Posterior vena cava (tissue), 2 donors: ENCODE data around the gene TMEM182. TPM values are rescaled to one million over a fixed set of nuclear protein-coding genes. Genes with fewer than 3 reads are reported as not detected.

Experiments
- DNase-seq: peaks from one replicate; pipeline ENCODE4 v3.0.0-alpha.2; 2020; ENCODE audit warnings: low spot score
- intact Hi-C, 2 donors: fragments of 100-400 bp; cut with DNase I; formaldehyde crosslinking; loops; one replicate each; pipeline versions ENCODE4 v1.14.1 to v1.14.2; 2022 to 2023
- long read RNA-seq, 2 donors: library from polyadenylated mRNA; unstranded; transcript quantifications; one replicate each; pipeline ENCODE4 v2.0.0, GENCODE V29; 2020 to 2021
- total RNA-seq, 2 donors: library from RNA; stranded (reverse); fragmentation: NEBNext Ultra II Directional; extraction: Animal tissue kit (Norgen Biotek cat#: 25700); gene quantifications; one replicate each; pipeline ENCODE4 v1.2.1, GENCODE V29; 2021
- donor health status: DM: yes; HTN: yes; CAD: no.
- donor health status: DM: yes; HTN: yes; CAD: no.

Gene TMEM182, protein sequence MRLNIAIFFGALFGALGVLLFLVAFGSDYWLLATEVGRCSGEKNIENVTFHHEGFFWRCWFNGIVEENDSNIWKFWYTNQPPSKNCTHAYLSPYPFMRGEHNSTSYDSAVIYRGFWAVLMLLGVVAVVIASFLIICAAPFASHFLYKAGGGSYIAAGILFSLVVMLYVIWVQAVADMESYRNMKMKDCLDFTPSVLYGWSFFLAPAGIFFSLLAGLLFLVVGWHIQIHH
- total RNA-seq: 1 to 10 TPM; 2.8 to 3.4 TPM
- long read RNA-seq, donor 1, partial matches to known transcripts: 0 of 1 reads
- long read RNA-seq, donor 1, other reads (novel, unspliced or antisense): 0 of 1 reads
- long read RNA-seq, donor 2: 0 reads

DNA sequence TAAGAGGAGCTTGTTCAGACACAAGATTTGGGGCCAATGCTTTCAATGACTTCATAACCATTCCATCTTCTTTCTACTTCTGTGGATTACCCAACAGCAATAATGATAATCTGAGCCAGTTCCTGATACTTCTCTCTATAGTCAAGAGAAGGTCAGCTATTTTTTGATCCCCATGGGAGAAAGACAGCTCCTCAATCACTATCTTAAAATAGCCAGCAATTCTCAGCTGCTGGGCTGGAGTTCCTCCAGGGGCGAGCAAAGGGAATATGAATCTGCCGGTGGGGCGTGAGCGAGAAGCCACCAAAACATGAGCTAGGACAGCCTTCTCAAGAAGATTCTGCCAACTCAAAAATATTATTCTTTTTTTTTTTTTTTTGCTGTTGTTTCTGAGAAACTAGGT is at the start of gene TMEM182:
Gene TMEM182 (plus strand): TSS at position 269 of the 400 bp plus-strand sequence. CDS start 187 bp downstream, outside the sequence.
- intact Hi-C loops: no loop called here
- DNase-seq: peak; percentile 85

DNA sequence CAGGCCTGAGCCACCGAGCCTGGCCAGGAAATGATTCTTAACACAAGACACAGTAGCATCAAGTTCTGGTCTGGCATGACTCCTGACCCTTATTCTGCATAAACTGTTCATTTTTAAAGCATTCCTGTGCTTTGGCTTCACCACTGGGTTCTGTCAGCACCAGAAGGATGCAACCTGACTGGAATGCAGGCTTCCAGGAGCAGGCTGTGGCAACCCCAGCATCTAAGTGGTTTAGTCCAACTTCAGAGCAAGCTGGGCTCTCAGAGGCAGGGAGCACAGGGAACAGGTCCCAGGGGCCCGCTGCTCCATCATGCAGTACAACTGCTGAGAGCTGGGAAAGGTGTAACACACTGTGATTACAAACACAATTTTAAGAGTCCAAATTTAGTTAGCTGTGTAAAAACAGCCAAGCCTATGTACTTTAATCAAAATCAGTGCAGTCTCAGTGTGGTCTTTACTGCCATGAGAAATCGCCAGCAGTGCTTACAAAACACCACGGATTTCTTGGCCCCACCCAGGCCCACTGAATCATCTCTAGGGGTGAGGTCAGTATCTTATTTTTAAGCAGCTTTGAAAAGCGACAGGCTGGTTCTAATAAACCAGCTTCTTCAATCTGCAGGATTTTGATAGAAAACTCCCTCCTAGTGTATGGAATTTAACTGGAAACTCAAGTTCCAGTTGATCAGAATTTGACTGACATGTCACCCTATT is 44.4 kb upstream of the TMEM182 start:
- intact Hi-C loops: no loop called here
- no peak for DNase-seq

DNA sequence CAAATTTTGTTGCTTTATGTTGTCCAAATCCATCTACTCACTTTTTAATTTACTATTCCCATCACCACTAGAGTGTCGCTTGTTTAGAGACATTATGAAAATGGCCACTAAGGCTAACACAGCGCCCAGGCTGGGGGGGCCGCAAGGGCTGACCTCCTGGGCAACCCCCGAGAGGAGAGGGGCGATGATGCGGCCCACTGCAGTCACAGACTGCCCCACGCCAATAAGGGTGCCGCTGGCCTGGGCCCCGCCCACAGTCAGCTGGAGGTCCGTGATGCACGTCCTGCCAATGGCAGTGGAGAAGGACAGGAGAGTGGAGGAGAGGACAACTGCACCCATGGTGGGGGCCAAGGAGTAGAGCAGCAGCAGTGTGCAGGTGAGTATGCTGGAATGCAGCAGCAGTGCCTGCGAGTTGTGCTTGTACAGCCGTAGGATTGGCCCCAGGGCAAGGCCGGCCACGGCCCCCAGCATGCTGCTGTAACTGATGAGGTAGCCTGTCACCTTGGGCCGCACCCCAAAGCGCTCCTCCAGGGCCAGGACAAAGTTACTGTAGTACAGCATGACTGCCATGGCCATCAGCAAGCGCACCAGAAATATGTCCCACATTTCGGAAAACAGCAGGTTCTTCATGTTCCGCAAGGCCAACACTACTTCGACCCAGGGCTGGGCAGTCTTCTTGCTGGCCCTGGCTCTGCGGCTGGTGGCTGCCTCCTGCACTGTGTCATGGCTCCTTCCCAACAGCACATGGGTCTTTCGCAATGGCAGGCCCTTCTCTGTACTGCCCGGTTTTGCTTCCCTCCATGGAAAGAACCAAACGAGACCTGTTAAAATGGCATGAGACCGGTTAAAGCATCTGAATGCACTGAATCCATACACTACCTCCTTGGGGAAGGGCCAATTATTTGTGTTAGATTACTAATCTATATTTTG is 43.2 kb upstream of the TMEM182 start:
- no peak for DNase-seq
- intact Hi-C loops: no loop called here

DNA sequence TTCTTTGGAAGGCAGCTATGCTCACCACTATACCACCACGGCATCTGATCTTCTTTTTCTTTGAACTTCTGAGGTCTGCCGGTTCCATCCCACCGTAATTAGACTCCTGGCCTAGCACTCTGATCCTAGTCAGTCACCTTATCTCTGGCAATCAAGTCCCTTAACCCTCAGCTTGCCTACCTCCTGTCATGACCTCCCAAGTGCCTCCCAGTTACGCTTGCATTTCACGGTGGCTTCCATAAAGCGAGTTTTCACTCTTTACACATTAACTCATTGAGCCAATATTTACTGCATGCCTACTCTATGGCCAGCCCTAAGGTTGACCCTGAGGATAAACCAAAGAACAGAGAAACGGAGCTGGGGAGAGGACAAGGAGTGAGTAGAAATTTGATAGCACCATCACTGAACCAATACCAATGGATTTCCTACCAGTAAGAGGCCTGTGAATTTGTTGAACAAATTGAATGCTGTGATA is 37.8 kb upstream of the TMEM182 start:
- DNase-seq: no peak
- intact Hi-C loops: no loop called here

DNA sequence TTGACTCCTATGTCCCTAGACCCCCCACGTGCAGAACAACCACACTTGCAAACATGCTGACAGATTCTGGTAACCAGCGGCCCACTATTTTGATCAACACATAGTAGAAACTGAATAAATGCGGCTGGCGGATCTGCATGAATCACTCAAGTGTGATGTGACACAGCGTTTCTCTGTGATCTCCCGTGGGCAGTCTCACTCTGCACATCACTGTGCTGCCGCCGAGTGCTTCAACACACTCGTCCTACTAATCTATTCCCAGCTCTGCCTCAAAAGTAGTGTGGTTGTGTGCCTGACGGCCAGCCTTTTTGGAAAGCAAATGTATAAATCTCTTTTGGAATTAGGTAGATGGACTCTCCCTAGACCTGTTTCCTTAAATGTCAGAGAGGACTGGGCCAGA is 37.3 kb upstream of the TMEM182 start:
- DNase-seq: no peak
- intact Hi-C loops: no loop called here

DNA sequence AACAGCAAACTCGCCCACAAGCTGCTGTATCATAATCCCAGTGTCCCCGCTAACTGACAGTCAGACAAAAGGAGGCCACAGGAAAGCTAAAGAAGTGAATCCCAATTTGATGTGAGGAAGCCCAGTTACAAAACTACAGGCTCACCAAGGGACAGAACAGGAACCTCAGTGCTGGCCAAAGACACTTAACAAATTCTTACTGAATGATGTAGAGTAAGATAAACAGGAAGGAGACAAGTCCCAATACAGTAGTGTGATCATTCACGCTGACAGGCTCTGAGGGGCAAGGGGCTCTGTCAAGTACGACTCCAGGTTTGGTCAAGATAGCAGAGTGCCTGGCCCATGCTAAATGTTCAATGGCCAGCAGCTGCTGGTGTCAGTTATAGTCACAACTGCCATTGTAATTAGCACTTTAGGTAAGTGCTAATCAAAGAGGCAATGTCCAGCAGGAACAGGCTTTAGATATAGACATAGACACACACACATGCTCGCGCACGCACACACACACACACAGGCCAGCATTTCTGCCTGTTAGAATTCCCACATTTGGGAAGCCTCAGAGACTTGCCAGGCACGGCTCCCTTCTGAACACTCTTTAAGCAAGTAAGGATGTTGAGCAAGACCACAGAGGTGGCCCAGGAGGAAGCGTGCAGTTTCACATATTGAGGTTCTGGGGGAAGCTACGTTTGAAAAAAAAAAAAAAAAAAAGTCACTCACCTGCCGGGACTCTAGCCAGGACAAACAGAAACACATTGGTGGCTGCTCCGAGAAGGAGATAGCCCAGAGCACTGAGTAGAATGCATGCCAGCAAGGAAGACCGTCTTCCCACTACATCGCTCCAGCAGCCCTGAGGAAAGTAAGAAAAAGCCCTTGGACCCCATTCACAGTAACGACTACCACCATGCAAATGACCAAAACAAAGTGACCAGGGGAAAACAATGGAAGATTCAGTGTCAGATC is 35.4 kb upstream of the TMEM182 start:
- intact Hi-C loops: no loop called here
- no peak for DNase-seq

DNA sequence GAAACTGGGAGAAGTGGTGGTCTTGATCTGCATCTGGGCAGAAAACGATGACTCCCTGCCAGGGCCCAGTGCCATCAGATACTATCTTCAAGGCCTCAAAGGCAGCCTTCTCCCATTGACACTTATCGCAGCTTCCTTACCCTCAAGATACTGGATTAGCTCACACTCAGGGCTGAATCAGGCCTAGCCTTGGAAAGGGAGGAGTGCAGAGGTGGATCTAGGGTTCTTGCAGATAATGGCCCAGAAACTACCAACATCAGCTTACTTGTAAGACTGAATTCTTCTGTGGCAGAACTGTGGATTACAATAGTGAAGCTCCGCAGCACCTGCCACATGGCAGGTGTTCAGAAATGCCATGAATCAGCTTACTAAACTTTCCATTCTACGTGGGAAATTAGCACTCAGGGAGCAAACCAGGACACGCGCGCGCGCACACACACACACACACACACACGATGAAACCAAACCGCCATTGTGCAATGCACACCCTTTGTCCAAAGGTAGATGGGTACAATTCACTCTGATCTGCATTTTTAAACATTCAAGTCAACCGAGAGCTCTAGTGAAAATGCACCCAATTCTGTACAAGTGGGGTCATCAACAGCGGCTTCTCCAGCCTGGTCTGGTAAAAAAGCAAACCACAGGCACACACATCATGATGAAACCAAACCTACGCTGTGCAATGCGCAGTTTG is 26.3 kb upstream of the TMEM182 start:
- DNase-seq: no peak
- intact Hi-C loops: no loop called here

DNA sequence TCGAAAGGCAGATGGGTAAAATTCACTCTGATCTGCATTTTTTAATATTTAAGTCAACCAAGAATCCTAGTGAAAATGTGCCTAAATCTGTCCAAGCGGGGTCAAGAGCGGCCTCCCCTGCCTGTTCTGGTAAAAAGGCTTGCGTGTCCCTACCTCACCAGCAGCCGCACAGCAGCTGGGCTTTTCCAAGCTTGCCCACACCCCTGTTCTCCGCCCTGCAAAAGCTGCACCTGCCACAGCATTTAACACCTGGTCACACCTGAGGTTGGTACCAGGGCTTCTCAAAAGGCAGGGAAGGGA is 25.8 kb upstream of the TMEM182 start:
- DNase-seq: no peak
- intact Hi-C loops: no loop called here

DNA sequence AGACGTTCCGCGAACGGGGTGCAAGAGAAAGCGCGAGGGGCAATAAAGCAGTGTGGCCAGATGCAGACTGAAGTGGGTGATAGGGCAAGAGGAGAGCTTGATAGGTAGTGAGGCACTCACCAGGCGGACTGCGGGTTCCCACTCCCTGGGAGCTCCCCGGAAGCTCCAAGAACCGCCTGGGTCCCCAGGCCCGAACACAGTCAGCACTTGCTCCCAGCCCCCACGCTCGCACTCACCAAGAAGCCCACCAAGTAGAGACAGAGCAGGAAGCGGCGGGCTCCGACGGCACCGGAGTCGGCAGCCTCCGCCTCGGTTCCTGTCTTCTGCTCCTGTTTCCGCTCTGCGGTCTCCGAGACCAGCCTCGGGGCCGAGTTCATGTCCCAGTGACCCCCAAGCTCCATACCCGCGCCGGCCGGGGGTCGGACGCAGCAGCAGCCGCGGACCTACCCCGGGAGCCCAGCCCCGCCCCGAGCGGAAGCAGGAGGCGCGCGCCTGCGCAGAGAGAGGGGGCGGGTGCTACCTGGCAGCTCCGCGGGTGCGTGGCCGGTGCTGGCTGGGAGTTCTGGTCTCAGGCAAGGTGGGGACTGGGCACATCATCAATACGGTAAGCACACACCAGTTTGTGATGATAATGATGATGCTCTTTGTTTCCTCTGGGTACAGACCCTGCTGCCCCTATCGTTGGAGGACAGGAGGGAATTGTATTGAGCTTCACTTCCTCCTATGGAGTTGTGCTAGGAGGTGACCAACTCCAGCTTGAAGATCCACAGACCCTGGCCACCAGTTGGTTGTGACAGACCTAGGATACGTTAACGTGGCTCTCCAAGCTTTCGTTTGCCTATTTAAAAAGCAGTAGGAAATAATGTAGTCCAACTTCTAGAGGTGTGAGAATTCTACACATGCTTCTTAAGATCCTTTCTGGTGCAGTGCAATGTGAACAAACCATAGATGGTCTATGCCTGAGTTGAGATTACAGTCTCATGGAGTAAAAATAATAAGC is 25.1 kb upstream of the TMEM182 start:
- intact Hi-C loops: no loop called here
- DNase-seq: peak; percentile 95

DNA sequence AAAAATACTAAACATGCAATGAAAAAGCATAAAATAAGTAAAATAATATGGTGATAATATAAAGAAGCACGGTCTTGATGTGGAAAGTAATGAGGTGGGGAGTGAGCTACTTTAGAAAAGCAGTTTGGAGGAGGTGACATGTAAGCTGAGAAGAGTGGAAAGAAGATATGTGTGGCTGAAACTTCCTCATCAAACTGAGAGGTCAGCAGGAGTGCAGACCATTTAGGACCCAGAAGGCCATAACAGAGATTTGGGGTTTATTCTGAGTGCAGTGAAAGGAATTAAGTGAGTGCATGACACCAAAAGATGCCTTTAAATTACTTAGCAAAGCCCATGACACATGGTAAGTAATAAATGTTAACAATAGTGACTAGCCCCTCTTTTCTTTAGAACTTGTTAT is 24.4 kb upstream of the TMEM182 start:
- intact Hi-C loops: no loop called here
- DNase-seq: no peak

DNA sequence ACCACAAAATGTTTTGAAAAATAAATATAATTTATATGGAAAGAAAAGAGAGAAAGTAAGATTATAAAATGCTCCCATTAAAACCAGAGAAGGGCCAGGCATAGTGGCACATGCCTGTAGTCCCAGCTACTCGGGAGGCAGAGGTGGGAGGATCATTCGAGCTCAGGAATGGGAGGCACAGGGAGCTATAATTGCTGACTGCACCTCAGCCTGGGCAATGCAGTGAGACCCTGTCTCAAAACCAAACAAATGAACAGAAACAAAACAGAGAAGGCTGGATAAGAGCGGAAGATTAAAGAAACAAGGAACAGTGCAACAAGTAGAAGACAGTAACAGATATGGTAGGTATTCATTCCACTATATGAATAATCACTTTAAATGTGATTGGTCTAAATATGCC is 18.6 kb upstream of the TMEM182 start:
- intact Hi-C loops: no loop called here
- no peak for DNase-seq

DNA sequence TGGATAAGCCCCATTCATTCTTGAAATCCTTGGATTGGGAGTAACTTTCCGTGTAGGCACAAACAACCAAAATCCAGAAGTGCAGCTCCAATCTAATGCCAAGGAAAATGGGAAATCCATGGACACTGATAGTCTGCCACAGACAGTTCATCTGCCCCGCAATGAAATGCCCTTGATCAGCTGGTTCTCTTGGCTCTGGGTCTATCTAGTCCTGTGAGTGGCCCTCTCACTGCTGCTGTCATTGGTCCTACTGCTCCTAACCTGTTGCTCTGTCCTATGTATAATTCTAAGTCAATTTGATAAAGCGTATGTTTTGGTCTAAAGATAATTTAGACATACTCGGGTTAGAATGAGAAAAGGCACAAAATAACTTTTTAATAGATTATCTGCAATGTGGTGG is 13.7 kb upstream of the TMEM182 start:
- intact Hi-C loops: no loop called here
- DNase-seq: no peak

DNA sequence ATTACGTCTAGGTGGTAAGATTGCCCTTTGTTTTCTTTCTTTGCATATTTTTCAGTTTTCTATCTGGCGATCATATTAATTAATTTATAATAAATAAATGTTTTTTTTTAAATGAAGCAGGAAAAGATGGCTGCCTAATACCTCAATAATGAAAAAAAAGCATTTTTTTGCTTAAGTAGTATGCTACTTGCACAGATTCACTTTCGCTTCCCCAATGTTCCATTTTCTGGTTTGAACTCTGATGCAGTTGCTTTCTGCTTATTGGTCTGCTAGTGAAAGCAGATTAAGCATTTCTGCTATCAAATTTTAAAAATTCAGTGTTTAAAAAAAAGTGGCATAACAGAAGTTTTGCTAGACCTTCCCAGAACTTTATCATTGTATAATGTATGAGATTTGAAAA is 11.9 kb upstream of the TMEM182 start:
- intact Hi-C loops: loop anchor here in 1 of 2 donors (5.0 kb wide), 1 partner anchor 57 kb away; no protein-coding TSS in a partner anchor
- no peak for DNase-seq

DNA sequence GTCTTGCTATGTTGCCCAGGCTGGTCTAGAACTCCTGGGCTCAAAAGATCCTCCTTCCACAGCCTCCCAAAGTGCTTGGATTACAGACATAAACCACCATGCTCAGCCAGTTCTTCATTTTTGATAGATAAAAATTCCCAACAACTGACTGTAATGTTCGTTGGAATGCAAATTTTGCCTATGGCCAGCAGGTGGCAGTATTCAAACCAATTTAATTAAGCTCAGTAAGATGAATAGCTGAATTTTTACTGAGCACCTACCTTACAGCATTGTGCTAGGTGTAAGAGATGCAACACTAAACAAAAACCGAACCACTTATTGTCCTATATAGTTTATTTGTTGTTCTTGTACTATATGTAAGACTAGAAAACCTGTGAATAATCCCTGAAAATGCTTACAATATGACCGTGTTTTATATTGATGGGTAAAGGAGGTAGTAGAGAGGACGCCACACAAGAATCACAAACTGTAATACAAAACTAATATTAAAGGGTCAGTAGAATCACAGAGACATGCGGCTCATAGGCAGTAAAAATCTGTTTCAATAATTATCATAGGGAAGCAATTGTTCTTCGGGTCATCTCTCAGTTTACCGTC is 8.2 kb upstream of the TMEM182 start:
- intact Hi-C loops: loop anchor here (2.0 to 5.0 kb wide), 2 partner anchors 53 to 54 kb away; no protein-coding TSS in a partner anchor

DNA sequence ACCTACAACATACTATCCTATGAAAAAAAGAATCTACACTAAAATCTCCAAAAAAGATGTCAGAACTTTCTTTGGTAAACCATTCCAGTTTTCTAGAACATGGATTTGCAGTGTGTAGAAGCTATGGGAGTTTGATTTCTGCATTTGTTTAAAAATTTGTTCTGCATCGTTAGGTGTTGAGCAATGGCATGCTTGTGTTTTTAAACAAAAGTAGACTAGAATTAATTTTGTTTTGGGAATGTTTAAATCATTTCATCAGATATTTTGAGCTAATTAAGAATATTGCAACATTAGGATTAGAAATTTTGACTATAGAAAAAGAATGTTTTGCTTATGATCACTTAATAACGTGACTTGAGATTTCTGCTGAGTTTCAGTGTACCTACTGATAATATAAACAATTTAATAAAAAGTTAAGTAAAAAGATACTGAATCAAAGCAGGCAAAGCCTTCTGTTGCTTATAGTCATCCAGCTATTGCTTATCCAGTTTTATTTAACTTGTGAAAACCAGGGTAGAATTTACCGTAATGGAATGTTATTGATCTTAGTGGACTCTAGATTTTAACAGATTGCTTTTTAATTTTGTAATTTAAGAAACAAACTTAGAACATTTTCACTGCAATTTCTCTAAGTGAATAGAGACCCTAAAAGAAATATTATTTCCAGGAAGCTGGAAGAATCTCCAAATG is 7.2 kb upstream of the TMEM182 start:
- intact Hi-C loops: loop anchor here in 1 of 2 donors (5.0 kb wide), 1 partner anchor 53 kb away; no protein-coding TSS in a partner anchor
- no peak for DNase-seq

More for the DNA sequence above, 8.2 kb upstream of the TMEM182 start:
- DNase-seq: no peak

DNA sequence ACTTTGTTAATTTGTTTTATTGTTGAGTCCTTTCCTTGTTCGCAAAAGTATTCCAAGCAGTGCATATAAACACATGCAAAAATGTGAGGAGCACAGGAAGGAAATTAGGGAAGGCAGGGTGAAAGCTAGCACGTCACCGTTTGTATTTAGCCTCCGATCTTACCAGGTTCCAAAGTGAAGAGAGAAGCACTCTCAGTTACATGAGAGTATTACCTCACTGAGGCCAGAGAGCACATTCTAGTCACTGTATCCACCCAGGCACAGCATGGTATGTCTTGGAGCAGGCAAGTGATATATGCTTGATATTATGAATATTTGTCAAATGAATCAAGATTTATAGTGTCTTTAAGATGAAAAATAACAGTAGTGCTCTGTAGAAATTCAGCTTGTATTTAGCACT is 6.5 kb upstream of the TMEM182 start:
- intact Hi-C loops: no loop called here
- DNase-seq: no peak
